H1 (cell line): ENCODE results near the gene HDAC10. TPM values are rescaled to one million over a fixed set of nuclear protein-coding genes. Genes with fewer than 3 reads are reported as not detected.
A peak's percentile ranks its signal among the peaks of the same experiment; 100 is the strongest.

Experiments used
- CTCF ChIA-PET: fragments of 300-600 bp; sonication (Branson Sonifier 250); formaldehyde crosslinking; loops from one replicate; lab custom pipeline; 2021; ENCODE audit not compliant: partially characterized antibody; lab: Charles Lee
- POLR2A ChIA-PET: fragments of 300-600 bp; sonication (Branson Sonifier 250); formaldehyde crosslinking; loops from one replicate; lab custom pipeline; 2021; ENCODE audit warnings: inconsistent platforms; ENCODE audit not compliant: partially characterized antibody; lab: Charles Lee
- DNase-seq, 2 experiments: peaks; one replicate each; pipeline versions ENCODE4 v3.0.0 to v3.0.0-alpha.2; 2010 to 2022; ENCODE audit warnings: low spot score in 2 of 2, low read depth in 1 of 2, mixed read lengths in 1 of 2
- FAIRE-seq: peaks from 2 replicates; lab custom pipeline; 2011; peaks lifted over from hg19 to GRCh38; lab: Jason Lieb, UNC
- H2AFZ ChIP-seq: 2 replicates; pipeline ENCODE4 v1.8.1; 2012; ENCODE audit warnings: low read length, inconsistent platforms
- H2AK5ac ChIP-seq: 2 replicates; pipeline ENCODE4 v1.6.1; 2013; ENCODE audit warnings: low read depth, low read length
- H2BK120ac ChIP-seq: replicated peaks from 2 replicates; pipeline ENCODE3; 2013; ENCODE audit warnings: low read depth, low read length, inconsistent platforms
- H2BK12ac ChIP-seq: 2 replicates; pipeline ENCODE4 v1.6.1; 2013; ENCODE audit warnings: low read depth, low read length
- H2BK15ac ChIP-seq: 2 replicates; pipeline ENCODE4 v1.6.1; 2013; ENCODE audit warnings: low read length
- H2BK20ac ChIP-seq: 2 replicates; pipeline ENCODE4 v1.6.1; 2013; ENCODE audit warnings: low read length
- H2BK5ac ChIP-seq: 2 replicates; pipeline ENCODE4 v1.6.1; 2013; ENCODE audit warnings: low read depth, low read length
- H3K14ac ChIP-seq: 2 replicates; pipeline ENCODE4 v1.6.1; 2013; ENCODE audit warnings: inconsistent platforms; ENCODE audit not compliant: insufficient read length
- H3K18ac ChIP-seq: 2 replicates; pipeline ENCODE4 v1.6.1; 2013; ENCODE audit warnings: low read length; ENCODE audit errors: extremely low read depth
- H3K23ac ChIP-seq: 2 replicates; pipeline ENCODE4 v1.6.1; 2013; ENCODE audit warnings: inconsistent platforms; ENCODE audit not compliant: insufficient read length
- H3K23me2 ChIP-seq: 2 replicates; pipeline ENCODE4 v1.6.1; 2013; ENCODE audit warnings: low read depth, low read length
- H3K27ac ChIP-seq: 2 replicates; pipeline ENCODE4 v1.6.1; 2011; ENCODE audit warnings: low read depth, low read length, inconsistent platforms
- H3K27me3 ChIP-seq, 4 experiments: replicated peaks in 1 of 4; 1 replicate in 1 of 4; 2 replicates in 3 of 4; pipeline versions ENCODE4 v1.6.1 to v1.8.1; 2011 to 2013; ENCODE audit warnings: low read length in 3 of 4, mild to moderate bottlenecking in 3 of 4, inconsistent platforms in 2 of 4, mixed read lengths in 2 of 4, moderate library complexity in 1 of 4; ENCODE audit not compliant: control insufficient read depth in 3 of 4, insufficient read depth in 3 of 4; ENCODE audit errors: extremely low read depth in 1 of 4
- H3K36me3 ChIP-seq, 4 experiments: 2 replicates each; pipeline versions ENCODE4 v1.6.1 to v1.8.1; 2011 to 2013; ENCODE audit warnings: mild to moderate bottlenecking in 4 of 4, low read length in 3 of 4, moderate library complexity in 2 of 4, control low read depth in 1 of 4, inconsistent platforms in 1 of 4; ENCODE audit not compliant: insufficient read depth in 4 of 4, control insufficient read depth in 2 of 4
- H3K4ac ChIP-seq: replicated peaks from 2 replicates; pipeline ENCODE3; 2013; ENCODE audit warnings: low read length, low read depth, mixed read lengths, inconsistent platforms; ENCODE audit not compliant: insufficient read length
- H3K4me1 ChIP-seq, 4 experiments: replicated peaks in 1 of 4; 1 replicate in 1 of 4; 2 replicates in 3 of 4; pipeline versions ENCODE4 v1.6.1 to v1.8.1; 2011 to 2013; ENCODE audit warnings: low read length in 3 of 4, inconsistent platforms in 2 of 4, mixed read lengths in 1 of 4; ENCODE audit not compliant: insufficient read depth in 4 of 4, control insufficient read depth in 3 of 4
- H3K4me2 ChIP-seq, 2 experiments: 2 replicates each; pipeline versions ENCODE4 v1.6.1 to v1.8.1; 2011 to 2013; ENCODE audit warnings: low read depth in 2 of 2, low read length in 2 of 2, control low read depth in 1 of 2, inconsistent platforms in 1 of 2, mild to moderate bottlenecking in 1 of 2; ENCODE audit not compliant: insufficient read depth in 1 of 2
- H3K4me3 ChIP-seq, 4 experiments: fragments of 200-600, 300-600 bp in 1 of 4; sonication (generic), shearing (Covaris generic), sonication (Bioruptor Twin) in 1 of 4; 2 replicates each; pipeline versions ENCODE4 v1.5.1 to v1.8.1; 2011 to 2016; ENCODE audit warnings: low read length in 4 of 4, low read depth in 3 of 4, control low read depth in 2 of 4, inconsistent platforms in 2 of 4, mild to moderate bottlenecking in 2 of 4, mixed read lengths in 1 of 4, moderate library complexity in 1 of 4; ENCODE audit not compliant: insufficient read depth in 2 of 4; ENCODE audit errors: extremely low read depth in 1 of 4
- H3K56ac ChIP-seq: replicated peaks from 2 replicates; pipeline ENCODE3; 2013; ENCODE audit warnings: low read depth, mild to moderate bottlenecking, mixed read lengths, low read length, inconsistent platforms; ENCODE audit not compliant: insufficient read length
- H3K79me1 ChIP-seq: 2 replicates; pipeline ENCODE4 v1.6.1; 2013; ENCODE audit warnings: low read depth, low read length, control low read depth
- H3K79me2 ChIP-seq, 2 experiments: 2 replicates each; pipeline versions ENCODE4 v1.6.1 to v1.8.1; 2012 to 2013; ENCODE audit warnings: low read length in 2 of 2, mild to moderate bottlenecking in 2 of 2, inconsistent platforms in 1 of 2; ENCODE audit not compliant: insufficient read depth in 2 of 2, control insufficient read depth in 1 of 2
- H3K9ac ChIP-seq, 4 experiments: replicated peaks in 1 of 4; 1 replicate in 1 of 4; 2 replicates in 3 of 4; pipeline versions ENCODE4 v1.6.1 to v1.8.1; 2011 to 2013; ENCODE audit warnings: low read depth in 3 of 4, low read length in 3 of 4, control low read depth in 2 of 4, mild to moderate bottlenecking in 2 of 4, moderate library complexity in 2 of 4, inconsistent platforms in 1 of 4; ENCODE audit errors: extremely low read depth in 1 of 4
- H3K9me3 ChIP-seq, 2 experiments: 2 replicates each; pipeline versions ENCODE4 v1.6.1 to v1.8.1; 2012 to 2013; ENCODE audit warnings: mild to moderate bottlenecking in 2 of 2, moderate library complexity in 2 of 2, control low read depth in 1 of 2, inconsistent platforms in 1 of 2, low read depth in 1 of 2, low read length in 1 of 2, mixed read lengths in 1 of 2; ENCODE audit not compliant: insufficient read depth in 2 of 2
- H4K20me1 ChIP-seq, 2 experiments: replicated peaks in 1 of 2; 2 replicates each; pipeline versions ENCODE3 to v1.8.1; 2011 to 2013; ENCODE audit warnings: inconsistent platforms in 2 of 2, low read length in 2 of 2, mild to moderate bottlenecking in 1 of 2; ENCODE audit not compliant: insufficient read depth in 2 of 2, control insufficient read depth in 1 of 2
- H4K5ac ChIP-seq: 2 replicates; pipeline ENCODE4 v1.6.1; 2013; ENCODE audit warnings: low read length, low read depth, mixed read lengths, inconsistent platforms; ENCODE audit not compliant: insufficient read length
- H4K8ac ChIP-seq: 2 replicates; pipeline ENCODE4 v1.8.0; 2013; ENCODE audit warnings: mild to moderate bottlenecking, moderate library complexity, low read length, inconsistent platforms; ENCODE audit not compliant: insufficient read depth; ENCODE audit errors: extremely low read depth
- H4K91ac ChIP-seq: replicated peaks from 2 replicates; pipeline ENCODE3; 2013; ENCODE audit warnings: low read length, mixed read lengths, inconsistent platforms; ENCODE audit not compliant: insufficient read length
- BRCA1 ChIP-seq: IDR thresholded peaks from 2 replicates; pipeline ENCODE4 v1.6.1; 2012; ENCODE audit warnings: low read depth, low read length, improper control_type of control experiment
- CREB1 ChIP-seq: IDR thresholded peaks from 2 replicates; pipeline ENCODE4 v1.6.1; 2012; ENCODE audit warnings: inconsistent platforms
- RBBP5 ChIP-seq: IDR thresholded peaks from 2 replicates; pipeline ENCODE4 v1.7.1; 2012; ENCODE audit warnings: low read depth, mild to moderate bottlenecking, inconsistent platforms, low read length, moderate library complexity, borderline replicate concordance
- SP4 ChIP-seq: IDR thresholded peaks from 2 replicates; pipeline ENCODE4 v1.6.1; 2012; ENCODE audit warnings: low read length, inconsistent platforms
- TAF7 ChIP-seq: optimal IDR thresholded peaks from 2 replicates; pipeline ENCODE3; 2011; ENCODE audit warnings: low read depth, mild to moderate bottlenecking, inconsistent platforms, low read length, moderate library complexity, borderline replicate concordance
- WGBS, 2 experiments: shearing (Covaris generic) in 1 of 2; methylation state at CpG; one replicate each; pipeline versions ENCODE4 v1.1.6 to v1.1.7; 2013 to 2015; ENCODE audit warnings: low lambda C conversion rate in 2 of 2, mixed read lengths in 2 of 2, inconsistent platforms in 1 of 2, low coverage in 1 of 2, missing lambda C conversion rate in 1 of 2; ENCODE audit not compliant: insufficient replicate concordance in 2 of 2, insufficient coverage in 1 of 2, insufficient read length in 1 of 2; ENCODE audit errors: extremely low coverage in 1 of 2, missing lambda C conversion rate in 1 of 2; 5-methylcytosine and 5-hydroxymethylcytosine counted together
- polyA plus RNA-seq, 7 experiments: library from polyadenylated mRNA; depleted of rRNA in 3 of 7; stranded (reverse) in 5 of 7; unstranded in 2 of 7; fragments of >200 nt in 5 of 7; fragments of 200-250 nt in 2 of 7; gene quantifications; 1 replicate in 5 of 7; 2 replicates in 1 of 7; 4 replicates in 1 of 7; pipeline versions ENCODE4 v1.2.1 to v1.2.3, GENCODE V29; 2011 to 2013; ENCODE audit warnings: missing spikeins in 2 of 7, mixed read lengths in 2 of 7
- total RNA-seq: library from RNA; stranded (reverse); fragmentation: NEBNext Ultra II Directional; extraction: Animal tissue kit (Norgen Biotek cat#: 25700); gene quantifications from 2 replicates; pipeline ENCODE4 v1.2.1, GENCODE V29; 2021

The HDAC10 gene
- total and polyA plus RNA-seq, 2 of the 8 experiments (the other 6 are each of a cell fraction or from before 2014, with no cell fraction given), result 11.2 to 26.4 TPM

GRCh38 chr22:50201191-50202129 is 49.6 kb downstream of the HDAC10 start:
- H3K36me3 ChIP-seq, result peaks cover 0 to 20% (median 8%) of the 10 kb centered on the region in 4 experiments; a peak in 5 of 8 replicates
- H3K79me2 ChIP-seq, result peaks cover 0 to 13% of the 10 kb centered on the region in 2 experiments; a peak in 1 of 4 replicates

More at GRCh38 chr22:50201191-50202129, 49.6 kb downstream of the HDAC10 start:
- H2BK15ac ChIP-seq, result no peak overlapping the region
- H2BK120ac ChIP-seq, result no peak overlapping the region
- H4K5ac ChIP-seq, result no peak overlapping the region
- H3K4ac ChIP-seq, result no peak overlapping the region
- no peak for TF ChIP-seq SP4
- no peak for TF ChIP-seq BRCA1
- TF ChIP-seq RBBP5, result 0 out of 2 replicates have a peak, but pooled peaks have one; percentile 6
- no peak for TF ChIP-seq CREB1
- no peak for TF ChIP-seq TAF7
- DNase-seq (no peak), FAIRE-seq (no peak)
- H4K91ac ChIP-seq, result no peak overlapping the region
- no peak overlapping the region for H3K14ac ChIP-seq
- H4K8ac ChIP-seq, result peak overlapping the region; percentile 63; the same call in 1 of the 2 replicates
- H2BK20ac ChIP-seq, result no peak overlapping the region
- H3K27me3 ChIP-seq, result no peaks in the 10 kb centered on the region
- H3K9ac ChIP-seq, result peak overlapping the region; percentile 34 to 93 (median 63)
- H2AFZ ChIP-seq, result no peak overlapping the region
- no peak overlapping the region for H2BK5ac ChIP-seq
- ChIA-PET POLR2A (interaction anchor here (0.9 to 1.5 kb wide), 3 partner anchors 10 to 51 kb away, joined by 3 to 5 read pairs (median 4); partner anchors contain the start of gene TUBGCP6), CTCF (interaction anchor here (0.9 to 1.5 kb wide), 2 partner anchors 11 to 24 kb away, joined by 3 to 6 read pairs; no protein-coding TSS in a partner anchor)
- peaks cover 2% of the 10 kb centered on the region; the same call in 1 of the 2 replicates for H3K79me1 ChIP-seq
- peaks cover 0 to 8% (median 6%) of the 10 kb centered on the region in 4 experiments; a peak in 6 of 7 replicates for H3K4me1 ChIP-seq
- H3K9me3 ChIP-seq, result no peaks in the 10 kb centered on the region
- H3K18ac ChIP-seq, result no peak overlapping the region; the same call in 1 of the 2 replicates
- H4K20me1 ChIP-seq, result peaks cover 4 to 22% of the 10 kb centered on the region in 2 experiments
- H3K23me2 ChIP-seq, result peaks cover 13% of the 10 kb centered on the region; the same call in 1 of the 2 replicates
- peak overlapping the region; percentile 5 for H3K56ac ChIP-seq
- no peak overlapping the region for H2AK5ac ChIP-seq
- WGBS, 2 experiments, result 9% methylated on average over 53 of the region's 115 CpGs; no CpG with 5 or more reads in 1 of the 2 experiments
- peak overlapping the region; percentile 41 to 69 (median 62) for H3K4me3 ChIP-seq
- H2BK12ac ChIP-seq, result no peak overlapping the region
- no peak overlapping the region for H3K23ac ChIP-seq
- H3K4me2 ChIP-seq, result peak overlapping the region; percentile 84 to 98
- H3K27ac ChIP-seq, result no peak overlapping the region
